GM23248 (cell line): ENCODE measurements around the gene ST6GAL1.

Source experiments
- EZH2 ChIP-seq: fragments of 200-600 bp; sonication (generic); IDR thresholded peaks from 2 replicates; pipeline ENCODE4 v1.6.1; 2018; ENCODE audit warnings: antibody characterized with exemption, mild to moderate bottlenecking; ENCODE audit not compliant: insufficient read depth, poor library complexity, severe bottlenecking
- EZH2phosphoT487 ChIP-seq: fragments of 200-600 bp; sonication (generic); IDR thresholded peaks from 2 replicates; pipeline ENCODE4 v1.6.1; 2018; ENCODE audit warnings: antibody characterized with exemption, moderate library complexity, mild to moderate bottlenecking, low read depth; ENCODE audit not compliant: insufficient read depth

DNA sequence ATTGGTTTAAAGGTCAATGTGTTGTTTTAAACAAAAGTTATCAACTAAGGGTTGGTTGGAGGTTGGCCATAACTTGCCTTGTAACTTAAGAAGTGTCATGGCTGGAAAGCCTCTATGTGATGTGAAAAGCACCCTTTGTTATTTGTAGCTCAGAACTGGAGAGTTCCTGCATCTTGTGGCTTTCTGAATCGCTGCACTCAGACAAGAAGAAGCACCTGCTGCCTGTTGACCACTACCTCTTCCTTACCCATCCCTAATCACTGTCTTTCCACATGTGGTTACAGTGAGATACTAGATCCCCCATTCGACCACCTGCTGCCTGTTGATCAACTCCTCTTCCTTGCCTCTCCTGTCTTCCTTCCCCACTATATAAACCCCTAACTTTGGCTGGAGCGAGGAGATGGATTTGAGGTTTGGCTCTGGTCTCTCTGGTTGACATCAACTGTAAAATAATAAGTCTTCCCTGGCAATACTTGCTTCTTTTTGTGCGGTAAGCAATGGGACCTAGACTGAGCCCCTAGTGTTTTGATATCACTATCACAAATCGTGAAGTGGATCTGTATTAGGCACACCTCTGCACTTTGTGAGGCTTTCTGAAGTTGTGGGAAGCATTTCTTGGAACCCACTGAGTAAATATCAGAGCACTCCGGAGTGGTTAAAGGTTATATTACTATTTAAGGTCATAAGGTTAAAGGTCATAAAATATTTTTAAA, 195.1 kb downstream of the ST6GAL1 start:
- TF ChIP-seq EZH2, result no peak
- no peak for TF ChIP-seq EZH2phosphoT487
